ENCODE data around the gene SH3RF3.

GRCh38 chr2:109386004-109386695 is 257.1 kb downstream of the SH3RF3 start:
- TF ChIP-seq TCF4 (CRISPR knock-in tag; IDR thresholded peaks at IDR 0.05; ENCODE audit: borderline replicate concordance) (no peak), TSHZ2 (CRISPR knock-in tag; IDR thresholded peaks at IDR 0.05) (no peak), ZFP30 (CRISPR knock-in tag; IDR thresholded peaks at IDR 0.05) (no peak), CSDC2 (CRISPR knock-in tag; IDR thresholded peaks at IDR 0.05) (no peak), ISL1 (CRISPR knock-in tag; IDR thresholded peaks at IDR 0.05) (no peak), ESRRG (CRISPR knock-in tag; IDR thresholded peaks at IDR 0.05) (no peak), GLIS3 (CRISPR knock-in tag; IDR thresholded peaks at IDR 0.05) (no peak), TOX (CRISPR knock-in tag; IDR thresholded peaks at IDR 0.05; ENCODE audit: borderline replicate concordance) (no peak), CREB5 (CRISPR knock-in tag; IDR thresholded peaks at IDR 0.05; ENCODE audit: low read depth) (no peak), ZNF70 (CRISPR knock-in tag; IDR thresholded peaks at IDR 0.05) (no peak)

Measured in SK-N-SH treated with all-trans-retinoic acid at 6 μM for 48 hours (cell line).